GM12872 (cell line): Measurements from ENCODE around the gene ISY1.

ENCODE experiments used
- TF ChIP-seq, protein P1 (sequence below): IDR thresholded peaks from 3 replicates; pipeline ENCODE4 v1.5.1; 2011; ENCODE audit warnings: low read depth, mild to moderate bottlenecking, low read length, moderate library complexity; ENCODE audit not compliant: insufficient read depth

Gene ISY1

DNA sequence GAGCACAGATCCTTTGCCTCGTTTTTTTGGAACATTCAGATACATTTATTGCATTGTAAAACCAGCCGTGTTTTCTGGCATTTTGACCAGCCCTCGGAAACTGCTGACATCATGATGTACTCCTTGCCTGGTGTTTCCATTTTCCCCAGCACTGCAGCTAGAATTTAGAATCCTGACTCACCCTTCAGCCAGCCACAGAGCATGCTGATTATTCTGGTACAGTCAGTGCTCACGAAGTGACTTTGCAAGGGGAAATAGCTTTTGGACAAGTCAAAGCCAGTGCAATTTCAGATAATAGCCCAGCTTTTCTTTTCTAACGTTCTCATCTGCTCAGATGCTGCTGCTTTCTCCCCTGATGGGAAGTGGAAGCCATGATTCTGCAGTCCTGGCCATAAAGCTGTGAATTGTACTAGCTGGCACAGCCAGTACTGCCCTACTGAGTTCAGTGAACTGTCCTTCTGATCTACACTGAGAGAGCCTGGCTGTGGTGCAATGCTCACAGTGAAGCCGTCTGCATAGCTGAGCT lies 34.9 kb upstream of the ISY1 start:
- TF ChIP-seq, protein P1, sequence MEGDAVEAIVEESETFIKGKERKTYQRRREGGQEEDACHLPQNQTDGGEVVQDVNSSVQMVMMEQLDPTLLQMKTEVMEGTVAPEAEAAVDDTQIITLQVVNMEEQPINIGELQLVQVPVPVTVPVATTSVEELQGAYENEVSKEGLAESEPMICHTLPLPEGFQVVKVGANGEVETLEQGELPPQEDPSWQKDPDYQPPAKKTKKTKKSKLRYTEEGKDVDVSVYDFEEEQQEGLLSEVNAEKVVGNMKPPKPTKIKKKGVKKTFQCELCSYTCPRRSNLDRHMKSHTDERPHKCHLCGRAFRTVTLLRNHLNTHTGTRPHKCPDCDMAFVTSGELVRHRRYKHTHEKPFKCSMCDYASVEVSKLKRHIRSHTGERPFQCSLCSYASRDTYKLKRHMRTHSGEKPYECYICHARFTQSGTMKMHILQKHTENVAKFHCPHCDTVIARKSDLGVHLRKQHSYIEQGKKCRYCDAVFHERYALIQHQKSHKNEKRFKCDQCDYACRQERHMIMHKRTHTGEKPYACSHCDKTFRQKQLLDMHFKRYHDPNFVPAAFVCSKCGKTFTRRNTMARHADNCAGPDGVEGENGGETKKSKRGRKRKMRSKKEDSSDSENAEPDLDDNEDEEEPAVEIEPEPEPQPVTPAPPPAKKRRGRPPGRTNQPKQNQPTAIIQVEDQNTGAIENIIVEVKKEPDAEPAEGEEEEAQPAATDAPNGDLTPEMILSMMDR: no peak

DNA sequence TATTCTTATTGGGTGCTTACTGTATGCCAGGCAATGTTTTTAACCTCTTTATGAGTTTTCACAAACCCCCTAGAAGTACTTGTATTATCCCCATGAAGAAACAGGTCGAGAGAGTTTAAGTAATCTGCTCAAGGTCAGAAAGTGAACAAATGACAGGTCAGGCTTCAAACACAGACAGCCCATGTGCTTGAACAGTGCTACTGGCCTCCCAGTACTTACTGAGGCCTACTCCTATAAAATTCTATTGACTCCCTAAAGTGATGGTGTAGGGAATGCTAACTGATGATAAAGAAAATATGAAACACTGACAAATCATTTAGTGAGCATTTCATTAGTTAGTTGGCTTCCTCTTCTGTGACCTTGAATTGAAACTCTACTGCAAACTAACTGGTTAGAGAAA lies 27.0 kb upstream of the ISY1 start:
- TF ChIP-seq, protein P1: no peak

DNA sequence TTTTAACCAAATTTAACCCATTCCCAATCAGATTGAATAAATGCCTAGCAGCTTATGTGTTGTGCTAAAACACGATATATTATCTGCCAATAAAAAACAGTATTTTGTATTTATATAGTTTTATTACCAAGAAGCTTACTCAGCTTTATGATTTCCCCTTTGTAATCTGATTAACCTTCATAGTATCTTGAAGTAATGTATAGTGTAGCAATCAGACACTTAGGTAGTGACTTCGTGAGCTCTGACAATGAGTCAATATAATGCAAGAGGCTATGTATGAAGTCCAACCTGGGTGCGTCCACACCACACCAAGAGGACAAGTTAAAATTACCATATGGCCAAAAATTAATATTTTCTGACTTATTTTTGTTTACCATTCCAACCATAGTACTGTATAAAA lies 24.9 kb upstream of the ISY1 start:
- TF ChIP-seq, protein P1: no peak

DNA sequence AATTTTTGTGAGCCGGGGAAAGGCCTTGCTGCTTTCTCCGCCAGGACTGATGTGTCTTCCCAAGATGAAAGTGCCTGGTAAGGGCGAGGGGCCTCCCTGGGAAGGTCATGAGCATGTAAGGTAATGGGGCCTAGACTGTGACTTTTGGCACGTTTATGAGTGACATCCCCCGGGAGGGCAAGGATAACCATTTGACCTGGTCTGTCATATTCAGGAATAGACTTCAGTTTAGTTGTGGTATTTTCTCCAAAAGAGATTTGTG lies 23.5 kb upstream of the ISY1 start:
- TF ChIP-seq, protein P1: no peak

DNA sequence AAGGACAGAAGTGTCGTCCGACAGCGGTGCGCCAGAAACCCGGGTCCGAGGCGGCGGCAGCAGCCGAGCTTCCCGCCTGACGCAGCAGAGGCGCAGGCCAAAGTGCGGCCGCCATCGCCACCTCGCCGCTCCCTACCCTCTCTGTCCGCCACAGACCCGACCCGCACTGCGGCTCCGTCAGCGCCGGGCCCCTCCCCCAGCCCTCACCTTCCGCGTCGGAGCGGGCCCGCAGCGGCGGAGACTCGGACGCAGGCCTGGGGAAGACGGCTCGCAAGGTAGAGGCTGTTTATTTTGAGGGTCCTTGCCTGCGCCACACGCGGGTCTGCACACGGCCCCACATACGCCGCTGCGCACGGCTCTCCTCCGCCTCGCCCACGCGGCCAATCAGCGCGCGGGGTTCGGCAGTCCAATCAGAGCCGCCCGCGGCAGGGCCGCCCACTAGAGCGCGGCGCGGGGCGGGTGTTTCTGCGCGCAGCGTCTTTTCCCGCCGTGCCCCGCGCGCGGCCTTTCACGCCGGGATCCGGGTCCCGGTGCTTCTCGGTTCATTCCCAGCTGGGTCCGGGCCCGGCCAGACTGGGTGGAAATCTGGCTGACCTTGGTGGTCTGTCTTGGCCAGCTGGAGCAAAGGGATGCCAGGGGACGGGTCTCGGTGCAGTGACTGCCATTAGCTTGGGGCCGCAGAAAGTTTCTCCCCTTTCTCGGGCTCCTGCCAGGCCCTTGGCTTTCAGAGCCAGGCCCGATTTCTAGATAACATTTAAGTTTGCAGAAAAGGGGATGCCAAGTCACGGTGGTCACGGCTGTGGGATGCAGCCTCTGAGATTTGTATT lies 22.9 kb upstream of the ISY1 start, which contains the start of gene CNBP:
Gene CNBP (minus strand): TSS at position 328 of the 827 bp plus-strand sequence. CDS start 12,139 bp downstream, outside the sequence.
- TF ChIP-seq, protein P1: no peak

DNA sequence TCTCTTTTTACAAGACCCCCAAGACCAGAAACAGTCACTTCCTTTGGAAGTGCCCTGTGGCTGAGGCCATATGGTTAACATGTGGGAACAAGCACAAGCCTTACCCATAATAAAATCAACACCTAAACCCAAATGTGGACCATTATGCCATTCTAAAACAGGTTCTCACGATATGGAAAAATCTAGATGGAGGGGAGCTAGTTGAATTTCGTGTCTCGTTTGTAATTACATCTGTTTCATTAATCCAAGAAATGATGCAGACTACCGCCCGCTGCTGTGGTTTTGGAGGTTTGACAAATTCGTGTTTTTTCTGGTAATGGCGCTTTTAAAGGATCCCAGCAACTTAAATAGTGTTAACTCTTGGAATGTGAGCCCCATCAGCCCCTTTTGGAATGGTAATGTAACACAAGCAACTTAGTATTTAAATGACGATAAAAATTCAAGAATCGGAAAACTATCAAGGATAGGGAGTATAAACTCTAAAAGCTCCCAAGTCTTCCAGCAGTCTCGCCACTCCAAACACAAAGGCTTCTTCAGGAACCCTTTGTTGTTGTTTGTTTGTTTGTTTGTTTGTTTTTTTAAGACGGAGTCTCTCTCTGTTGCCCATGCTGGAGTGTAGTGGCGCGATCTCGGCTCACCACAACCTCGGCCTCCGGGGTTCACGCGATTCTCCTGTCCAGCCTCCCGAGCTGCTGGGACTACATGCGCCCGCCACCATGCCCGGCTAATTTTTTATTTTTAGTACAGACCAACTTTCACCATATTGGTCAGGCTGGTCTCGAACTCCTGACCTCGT lies 21.7 kb upstream of the ISY1 start:
- TF ChIP-seq, protein P1: no peak

DNA sequence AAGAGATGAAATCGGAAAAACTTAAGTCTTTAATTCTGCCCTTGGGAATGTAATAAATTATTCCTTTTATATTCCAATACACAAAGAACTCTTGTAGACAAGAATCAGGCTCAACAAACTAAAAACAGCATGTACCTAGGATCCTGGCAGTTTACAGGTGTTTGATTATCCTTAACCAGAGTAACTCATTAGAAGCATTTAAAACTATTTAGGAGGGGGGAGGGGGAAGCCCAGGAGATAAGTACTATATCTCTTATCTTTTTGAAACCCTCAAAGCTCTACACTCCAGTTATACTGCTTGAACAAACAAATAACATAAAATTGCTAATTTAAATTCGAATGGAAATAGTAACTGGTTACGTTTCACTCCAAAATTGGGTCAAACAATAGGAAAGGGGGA lies 21.0 kb upstream of the ISY1 start:
- TF ChIP-seq, protein P1: no peak
